Activated T-cell treated with anti-CD3 and anti-CD28 coated beads for 4 hours (primary cell): Measurements from ENCODE around the gene LACTB.

Source experiments
- DNase-seq: peaks from one replicate; pipeline ENCODE4 v3.0.0-alpha.2; 2020

The LACTB gene

GRCh38 chr15:63121382-63122001 lies at the start of gene LACTB:
Gene LACTB (plus strand): TSS chr15:63121861. CDS start chr15:63121872, 11 bp downstream.
- peak; percentile 59 for DNase-seq

- no peak for DNase-seq
Observed at GRCh38 chr15:63072023-63072650, 49.5 kb upstream of the LACTB start.

- no peak for DNase-seq
Observed at GRCh38 chr15:63072809-63073277, 48.8 kb upstream of the LACTB start.

GRCh38 chr15:63073497-63074172 lies 48.0 kb upstream of the LACTB start:
- DNase-seq = no peak

GRCh38 chr15:63075015-63075983 lies 46.4 kb upstream of the LACTB start:
- no peak for DNase-seq

GRCh38 chr15:63075984-63076713 lies 45.5 kb upstream of the LACTB start:
- no peak for DNase-seq

- no peak for DNase-seq
Observed at GRCh38 chr15:63076714-63077046, 45.0 kb upstream of the LACTB start.

GRCh38 chr15:63077952-63078351 lies 43.7 kb upstream of the LACTB start:
- DNase-seq = no peak

GRCh38 chr15:63079947-63080626 lies 41.6 kb upstream of the LACTB start:
- no peak for DNase-seq

- DNase-seq = no peak
Observed at GRCh38 chr15:63080634-63081250, 40.9 kb upstream of the LACTB start.

GRCh38 chr15:63082366-63082765 lies 39.3 kb upstream of the LACTB start:
- DNase-seq = no peak

- DNase-seq = no peak
Observed at GRCh38 chr15:63083044-63083443, 38.6 kb upstream of the LACTB start.

- DNase-seq = no peak
Observed at GRCh38 chr15:63083541-63083940, 38.1 kb upstream of the LACTB start.

GRCh38 chr15:63084806-63085205 lies 36.9 kb upstream of the LACTB start:
- DNase-seq = no peak

- no peak for DNase-seq
Observed at GRCh38 chr15:63085289-63085688, 36.4 kb upstream of the LACTB start.

- no peak for DNase-seq
Observed at GRCh38 chr15:63086271-63086670, 35.4 kb upstream of the LACTB start.

GRCh38 chr15:63086947-63087346 lies 34.7 kb upstream of the LACTB start:
- no peak for DNase-seq

- no peak for DNase-seq
Observed at GRCh38 chr15:63088533-63089245, 33.0 kb upstream of the LACTB start.

- DNase-seq = no peak
Observed at GRCh38 chr15:63089260-63090043, 32.2 kb upstream of the LACTB start.

- no peak for DNase-seq
Observed at GRCh38 chr15:63090472-63090871, 31.2 kb upstream of the LACTB start.
